NB4 (cell line): ENCODE measurements around the gene CCDC81.
"Not testable (repeated sequence)": the region's sequence is repeated elsewhere in the genome, so short reads cannot be mapped to it uniquely, and the experiment has no call there.

Experiments
- MAX ChIP-seq: IDR thresholded peaks from 2 replicates; pipeline ENCODE4 v1.6.1; 2011; ENCODE audit warnings: low read depth, low read length
- POLR2A ChIP-seq: IDR thresholded peaks from 2 replicates; pipeline ENCODE4 v1.6.1; 2011; ENCODE audit warnings: mild to moderate bottlenecking; ENCODE audit not compliant: insufficient read length; ENCODE audit errors: extremely low read depth
- TF ChIP-seq, protein P1 (sequence below): IDR thresholded peaks from one replicate; pipeline ENCODE4 v1.5.1; 2012; ENCODE audit warnings: low read depth, low read length

DNA sequence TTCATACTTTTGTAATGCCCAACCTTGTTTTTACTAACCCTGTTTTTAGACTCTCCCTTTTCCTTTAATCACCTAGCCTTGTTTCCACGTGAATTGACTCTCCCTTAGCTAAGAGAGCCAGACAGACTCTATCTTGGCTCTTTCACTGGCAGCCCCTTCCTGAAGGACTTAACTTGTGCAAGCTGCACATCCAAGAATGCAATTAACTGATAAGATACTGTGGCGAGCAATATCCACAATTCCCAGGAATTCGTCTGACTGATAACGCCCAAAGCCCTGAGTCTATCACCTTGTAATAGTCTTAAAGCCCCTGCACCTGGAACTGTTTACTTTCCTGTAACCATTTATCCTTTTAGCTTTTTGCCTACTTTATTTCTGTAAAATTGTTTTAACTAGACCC lies 48.8 kb downstream of the CCDC81 start:
- TF ChIP-seq POLR2A, MAX: not testable (repeated sequence)
- TF ChIP-seq, protein P1, sequence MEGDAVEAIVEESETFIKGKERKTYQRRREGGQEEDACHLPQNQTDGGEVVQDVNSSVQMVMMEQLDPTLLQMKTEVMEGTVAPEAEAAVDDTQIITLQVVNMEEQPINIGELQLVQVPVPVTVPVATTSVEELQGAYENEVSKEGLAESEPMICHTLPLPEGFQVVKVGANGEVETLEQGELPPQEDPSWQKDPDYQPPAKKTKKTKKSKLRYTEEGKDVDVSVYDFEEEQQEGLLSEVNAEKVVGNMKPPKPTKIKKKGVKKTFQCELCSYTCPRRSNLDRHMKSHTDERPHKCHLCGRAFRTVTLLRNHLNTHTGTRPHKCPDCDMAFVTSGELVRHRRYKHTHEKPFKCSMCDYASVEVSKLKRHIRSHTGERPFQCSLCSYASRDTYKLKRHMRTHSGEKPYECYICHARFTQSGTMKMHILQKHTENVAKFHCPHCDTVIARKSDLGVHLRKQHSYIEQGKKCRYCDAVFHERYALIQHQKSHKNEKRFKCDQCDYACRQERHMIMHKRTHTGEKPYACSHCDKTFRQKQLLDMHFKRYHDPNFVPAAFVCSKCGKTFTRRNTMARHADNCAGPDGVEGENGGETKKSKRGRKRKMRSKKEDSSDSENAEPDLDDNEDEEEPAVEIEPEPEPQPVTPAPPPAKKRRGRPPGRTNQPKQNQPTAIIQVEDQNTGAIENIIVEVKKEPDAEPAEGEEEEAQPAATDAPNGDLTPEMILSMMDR: not testable (repeated sequence)
